GM12865 (cell line): ENCODE data around the gene SYNPO2.

Source experiments
- DNase-seq: peaks from one replicate; pipeline ENCODE4 v3.0.0; 2010; ENCODE audit warnings: low read depth
- H3K4me3 ChIP-seq: 2 replicates; pipeline ENCODE4 v1.5.1; 2011; ENCODE audit warnings: mild to moderate bottlenecking, low read depth, low read length, control low read depth
- TF ChIP-seq, protein P1 (sequence below): IDR thresholded peaks from 2 replicates; pipeline ENCODE4 v1.5.1; 2011; ENCODE audit warnings: low read length, control low read depth, low read depth, inconsistent platforms; ENCODE audit not compliant: insufficient read depth; ENCODE audit errors: missing control alignments

Gene SYNPO2, protein sequence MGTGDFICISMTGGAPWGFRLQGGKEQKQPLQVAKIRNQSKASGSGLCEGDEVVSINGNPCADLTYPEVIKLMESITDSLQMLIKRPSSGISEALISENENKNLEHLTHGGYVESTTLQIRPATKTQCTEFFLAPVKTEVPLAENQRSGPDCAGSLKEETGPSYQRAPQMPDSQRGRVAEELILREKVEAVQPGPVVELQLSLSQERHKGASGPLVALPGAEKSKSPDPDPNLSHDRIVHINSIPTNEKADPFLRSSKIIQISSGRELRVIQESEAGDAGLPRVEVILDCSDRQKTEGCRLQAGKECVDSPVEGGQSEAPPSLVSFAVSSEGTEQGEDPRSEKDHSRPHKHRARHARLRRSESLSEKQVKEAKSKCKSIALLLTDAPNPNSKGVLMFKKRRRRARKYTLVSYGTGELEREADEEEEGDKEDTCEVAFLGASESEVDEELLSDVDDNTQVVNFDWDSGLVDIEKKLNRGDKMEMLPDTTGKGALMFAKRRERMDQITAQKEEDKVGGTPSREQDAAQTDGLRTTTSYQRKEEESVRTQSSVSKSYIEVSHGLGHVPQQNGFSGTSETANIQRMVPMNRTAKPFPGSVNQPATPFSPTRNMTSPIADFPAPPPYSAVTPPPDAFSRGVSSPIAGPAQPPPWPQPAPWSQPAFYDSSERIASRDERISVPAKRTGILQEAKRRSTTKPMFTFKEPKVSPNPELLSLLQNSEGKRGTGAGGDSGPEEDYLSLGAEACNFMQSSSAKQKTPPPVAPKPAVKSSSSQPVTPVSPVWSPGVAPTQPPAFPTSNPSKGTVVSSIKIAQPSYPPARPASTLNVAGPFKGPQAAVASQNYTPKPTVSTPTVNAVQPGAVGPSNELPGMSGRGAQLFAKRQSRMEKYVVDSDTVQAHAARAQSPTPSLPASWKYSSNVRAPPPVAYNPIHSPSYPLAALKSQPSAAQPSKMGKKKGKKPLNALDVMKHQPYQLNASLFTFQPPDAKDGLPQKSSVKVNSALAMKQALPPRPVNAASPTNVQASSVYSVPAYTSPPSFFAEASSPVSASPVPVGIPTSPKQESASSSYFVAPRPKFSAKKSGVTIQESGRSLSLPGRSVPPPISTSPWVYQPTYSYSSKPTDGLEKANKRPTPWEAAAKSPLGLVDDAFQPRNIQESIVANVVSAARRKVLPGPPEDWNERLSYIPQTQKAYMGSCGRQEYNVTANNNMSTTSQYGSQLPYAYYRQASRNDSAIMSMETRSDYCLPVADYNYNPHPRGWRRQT

DNA sequence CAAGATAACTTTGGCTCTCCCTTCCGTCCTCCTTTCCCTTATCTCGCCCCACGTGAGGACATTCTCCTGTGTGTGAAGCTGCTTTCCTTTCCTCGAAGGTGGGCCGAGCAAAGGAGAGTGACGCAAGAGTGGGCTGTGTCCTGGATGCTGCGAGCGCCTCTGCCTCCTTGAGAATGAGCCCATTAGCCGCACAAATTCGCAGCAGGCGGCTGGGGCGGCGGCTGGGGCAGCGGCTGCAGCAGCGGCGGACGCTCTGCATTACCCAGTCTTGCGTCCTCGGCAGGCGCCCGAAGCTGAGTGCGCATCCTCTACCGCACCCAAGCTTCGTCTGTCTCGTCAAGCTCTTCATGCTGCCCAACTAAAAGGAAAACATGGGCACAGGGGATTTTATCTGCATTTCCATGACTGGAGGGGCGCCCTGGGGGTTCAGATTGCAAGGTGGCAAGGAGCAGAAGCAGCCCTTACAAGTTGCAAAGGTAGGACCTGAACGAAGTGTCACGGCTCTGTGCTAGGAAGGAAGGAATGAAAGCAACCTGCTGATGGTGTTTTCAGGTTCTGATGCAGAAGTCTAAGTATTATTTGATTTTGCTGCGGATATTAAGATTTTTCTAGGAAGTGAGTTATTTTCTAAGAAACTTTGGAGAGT, at the start of gene SYNPO2:
TSS of gene SYNPO2 (plus strand) at position 189 of the 646 bp plus-strand sequence. CDS start at position 372, 183 bp downstream.
- peak within 1 kb of the TSS; percentile 31 for H3K4me3 ChIP-seq
- TF ChIP-seq, protein P1, sequence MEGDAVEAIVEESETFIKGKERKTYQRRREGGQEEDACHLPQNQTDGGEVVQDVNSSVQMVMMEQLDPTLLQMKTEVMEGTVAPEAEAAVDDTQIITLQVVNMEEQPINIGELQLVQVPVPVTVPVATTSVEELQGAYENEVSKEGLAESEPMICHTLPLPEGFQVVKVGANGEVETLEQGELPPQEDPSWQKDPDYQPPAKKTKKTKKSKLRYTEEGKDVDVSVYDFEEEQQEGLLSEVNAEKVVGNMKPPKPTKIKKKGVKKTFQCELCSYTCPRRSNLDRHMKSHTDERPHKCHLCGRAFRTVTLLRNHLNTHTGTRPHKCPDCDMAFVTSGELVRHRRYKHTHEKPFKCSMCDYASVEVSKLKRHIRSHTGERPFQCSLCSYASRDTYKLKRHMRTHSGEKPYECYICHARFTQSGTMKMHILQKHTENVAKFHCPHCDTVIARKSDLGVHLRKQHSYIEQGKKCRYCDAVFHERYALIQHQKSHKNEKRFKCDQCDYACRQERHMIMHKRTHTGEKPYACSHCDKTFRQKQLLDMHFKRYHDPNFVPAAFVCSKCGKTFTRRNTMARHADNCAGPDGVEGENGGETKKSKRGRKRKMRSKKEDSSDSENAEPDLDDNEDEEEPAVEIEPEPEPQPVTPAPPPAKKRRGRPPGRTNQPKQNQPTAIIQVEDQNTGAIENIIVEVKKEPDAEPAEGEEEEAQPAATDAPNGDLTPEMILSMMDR: no peak
- DNase-seq: peak; percentile 71

DNA sequence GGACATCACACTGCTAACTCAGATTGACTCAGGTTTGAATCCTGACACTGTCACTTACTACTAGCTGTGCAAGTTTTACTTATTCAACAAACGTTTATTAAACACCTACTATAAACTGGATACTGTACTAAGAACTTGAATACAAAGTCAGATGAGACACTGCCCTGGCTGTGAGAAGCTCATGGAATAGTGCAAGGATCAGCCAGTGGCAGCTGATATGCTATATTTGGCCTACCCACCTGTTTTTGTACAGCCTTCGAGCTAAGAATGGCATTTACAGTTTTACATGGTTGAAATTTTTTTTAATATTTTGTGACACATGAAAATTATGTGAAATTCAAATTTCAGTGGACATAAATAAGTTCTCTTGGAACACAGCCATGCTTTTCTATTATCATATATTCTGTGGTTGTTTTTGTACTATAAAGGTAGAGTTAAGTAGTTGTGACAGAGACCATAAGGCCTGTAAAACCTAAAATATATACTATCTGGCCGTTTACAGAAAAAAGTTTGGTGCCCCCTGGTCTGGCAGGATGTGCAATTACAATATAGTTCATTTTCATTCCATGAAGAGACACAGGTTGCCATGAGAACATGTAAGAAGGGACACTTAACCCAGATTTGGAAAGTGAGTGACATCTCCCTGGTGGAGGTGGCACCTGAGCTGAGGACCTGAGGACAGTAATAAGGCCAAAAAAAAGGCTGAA, 49.3 kb upstream of the SYNPO2 start:
- no peak overlapping the region for H3K4me3 ChIP-seq
- TF ChIP-seq, protein P1: no peak
- DNase-seq: no peak

DNA sequence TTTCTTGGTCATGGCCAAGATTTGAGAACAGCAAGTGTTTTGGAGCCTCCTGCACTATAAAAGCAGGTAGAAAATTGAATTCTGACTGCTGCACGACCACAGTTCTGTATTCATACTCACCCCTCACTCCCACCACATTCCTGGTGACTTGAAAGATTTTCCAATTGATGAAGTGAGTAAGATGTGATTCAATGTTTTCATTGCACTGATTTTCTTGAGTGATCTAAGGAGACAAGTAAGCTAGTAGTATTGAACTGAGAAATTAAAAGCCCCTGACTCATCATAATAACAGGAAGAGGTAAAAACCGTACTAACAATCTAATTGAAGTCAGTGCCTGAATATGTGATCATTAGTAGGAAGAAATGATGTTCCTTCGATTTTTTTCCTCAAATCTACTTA, 46.6 kb upstream of the SYNPO2 start:
- no peak for DNase-seq
- TF ChIP-seq, protein P1: no peak
- H3K4me3 ChIP-seq: no peak overlapping the region

DNA sequence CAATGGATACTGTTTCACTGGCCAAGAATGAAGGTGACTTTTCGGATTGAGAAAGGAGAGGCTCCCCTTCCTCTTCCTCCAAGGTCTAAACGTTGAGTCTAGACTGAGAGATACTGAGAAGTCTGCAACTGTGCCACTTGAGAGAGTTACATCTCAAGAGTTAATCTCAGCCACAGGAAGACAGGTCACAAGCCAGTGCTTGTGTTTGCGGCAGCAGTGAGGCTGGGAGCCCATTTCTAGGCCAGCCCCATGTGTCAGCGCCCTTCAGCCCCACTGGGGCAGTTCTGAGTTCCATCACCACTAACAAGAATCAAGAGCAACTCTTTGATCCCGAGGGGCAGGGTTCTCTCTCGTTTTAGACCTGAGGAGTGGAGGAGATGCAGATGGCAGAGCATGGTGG, 45.4 kb upstream of the SYNPO2 start:
- H3K4me3 ChIP-seq: no peak overlapping the region
- TF ChIP-seq, protein P1: no peak
- DNase-seq: peak; percentile 54

DNA sequence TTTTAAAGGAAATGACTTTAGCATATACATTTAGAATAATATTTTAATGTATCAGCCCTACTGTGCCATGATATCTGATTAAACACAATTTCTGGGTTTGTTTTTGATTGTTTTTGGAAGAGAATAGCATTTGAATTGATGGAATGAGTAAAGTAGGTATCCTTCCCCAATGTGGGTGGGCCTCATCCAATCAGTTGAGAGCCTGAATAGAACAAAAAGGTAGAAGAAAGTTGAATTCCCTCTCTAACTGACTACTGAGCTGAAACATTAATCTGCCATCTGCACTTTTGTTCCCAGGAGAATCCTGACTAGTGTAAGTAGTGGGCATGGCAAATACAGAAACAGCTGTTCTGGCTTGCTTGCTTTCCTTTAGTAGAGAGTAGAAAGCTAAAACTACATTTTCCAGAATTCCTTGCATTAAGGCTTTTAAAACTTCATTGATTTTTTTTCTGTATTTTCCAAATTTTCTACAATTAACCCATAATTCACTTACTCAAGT, 43.1 kb upstream of the SYNPO2 start:
- DNase-seq: no peak
- TF ChIP-seq, protein P1: no peak
- no peak overlapping the region for H3K4me3 ChIP-seq
